Neural progenitor cell (in vitro differentiated cells): ENCODE results near the gene UHRF2. TPM values are rescaled to one million over a fixed set of nuclear protein-coding genes. Genes with fewer than 3 reads are reported as not detected.

Experiments
- DNase-seq: peaks from one replicate; pipeline ENCODE4 v3.0.0-alpha.2; 2016; ENCODE audit warnings: low spot score
- H2AFZ ChIP-seq: fragments of 200-600 bp; sonication (generic); replicated peaks from 2 replicates; pipeline ENCODE4 v1.6.1; 2016; ENCODE audit warnings: antibody characterized with exemption
- H3F3A ChIP-seq: fragments of 200-600 bp; sonication (generic); 2 replicates; pipeline ENCODE4 v1.6.1; 2016; ENCODE audit warnings: antibody characterized with exemption, low read depth
- H3K27ac ChIP-seq: fragments of 200-600 bp; sonication (generic); 2 replicates; pipeline ENCODE4 v1.5.1; 2016; ENCODE audit warnings: mild to moderate bottlenecking
- H3K27me3 ChIP-seq: fragments of 200-600 bp; sonication (generic); 2 replicates; pipeline ENCODE4 v1.6.1; 2016; ENCODE audit warnings: mild to moderate bottlenecking, moderate library complexity
- H3K36me3 ChIP-seq: fragments of 200-600 bp; sonication (generic); 2 replicates; pipeline ENCODE4 v1.5.1; 2016
- H3K4me1 ChIP-seq: fragments of 200-600 bp; sonication (generic); 2 replicates; pipeline ENCODE4 v1.6.1; 2016; ENCODE audit warnings: mixed run types
- H3K4me2 ChIP-seq: fragments of 200-600 bp; sonication (generic); 2 replicates; pipeline ENCODE4 v1.6.1; 2016
- H3K4me3 ChIP-seq: fragments of 200-600 bp; sonication (generic); 2 replicates; pipeline ENCODE4 v1.5.1; 2016
- H3K79me2 ChIP-seq: fragments of 200-600 bp; sonication (generic); 2 replicates; pipeline ENCODE4 v1.6.1; 2016; ENCODE audit warnings: low read depth
- H3K9ac ChIP-seq: fragments of 200-600 bp; sonication (generic); 2 replicates; pipeline ENCODE4 v1.6.1; 2016
- H3K9me3 ChIP-seq: fragments of 200-600 bp; sonication (generic); 2 replicates; pipeline ENCODE4 v1.5.1; 2016; ENCODE audit warnings: low read depth
- H4K20me1 ChIP-seq: fragments of 200-600 bp; sonication (generic); 2 replicates; pipeline ENCODE4 v1.6.1; 2016; ENCODE audit warnings: low read depth
- H3K27ac Mint-ChIP-seq: 3 replicates; pipeline ENCODE4 v1.8.0; 2021; ENCODE audit warnings: mixed read lengths
- H3K27me3 Mint-ChIP-seq: 2 replicates; pipeline ENCODE4 v1.8.0; 2022; ENCODE audit warnings: low read depth, mild to moderate bottlenecking, inconsistent platforms, moderate library complexity, mixed read lengths; ENCODE audit not compliant: insufficient read depth
- H3K36me3 Mint-ChIP-seq: 3 replicates; pipeline ENCODE4 v1.8.0; 2021; ENCODE audit warnings: mixed read lengths
- H3K4me1 Mint-ChIP-seq: 3 replicates; pipeline ENCODE4 v1.8.0; 2021; ENCODE audit warnings: mixed read lengths
- H3K4me3 Mint-ChIP-seq: 3 replicates; pipeline ENCODE4 v1.8.0; 2021; ENCODE audit warnings: mild to moderate bottlenecking, moderate library complexity, mixed read lengths
- H3K9me3 Mint-ChIP-seq: 3 replicates; pipeline ENCODE4 v1.8.0; 2020; ENCODE audit warnings: mixed read lengths
- CTCF ChIP-seq: fragments of 200-600 bp; sonication (generic); IDR thresholded peaks from 2 replicates; pipeline ENCODE4 v1.5.1; 2017; ENCODE audit warnings: antibody characterized with exemption, mild to moderate bottlenecking
- EZH2 ChIP-seq: fragments of 200-600 bp; sonication (generic); IDR thresholded peaks from 2 replicates; pipeline ENCODE4 v1.6.1; 2017; ENCODE audit warnings: antibody characterized with exemption, mild to moderate bottlenecking, moderate library complexity
- EZH2phosphoT487 ChIP-seq: fragments of 200-600 bp; sonication (generic); IDR thresholded peaks from 2 replicates; pipeline ENCODE4 v1.6.1; 2017; ENCODE audit warnings: antibody characterized with exemption
- total RNA-seq: library from RNA; depleted of rRNA; stranded (reverse); fragments of >200 nt; gene quantifications from 2 replicates; pipeline ENCODE4 v1.2.3, GENCODE V29; 2015; ENCODE audit warnings: low replicate concordance

Gene UHRF2
- total RNA-seq, 1 donor from 2014 or later = 114 TPM

- DNase-seq = no peak
- peaks cover 17% of the 10 kb centered on the region for H3K9me3 Mint-ChIP-seq
- no peak for TF ChIP-seq EZH2
- no peak for TF ChIP-seq EZH2phosphoT487
- TF ChIP-seq CTCF = no peak
- Histone ChIP-seq H3K27ac (no peak overlapping the region), H3K36me3 (no peaks in the 10 kb centered on the region), H3F3A (peaks cover 14% of the 10 kb centered on the region), H3K4me1 (peaks cover 28% of the 10 kb centered on the region), H3K9me3 (no peaks in the 10 kb centered on the region), H3K4me2 (peak overlapping the region; percentile 87), H3K9ac (no peak overlapping the region), H3K79me2 (peaks cover 71% of the 10 kb centered on the region), H3K27me3 (no peaks in the 10 kb centered on the region), H4K20me1 (peaks cover 66% of the 10 kb centered on the region), H3K4me3 (peak overlapping the region; percentile 99), H2AFZ (no peak overlapping the region)
- H3K27ac Mint-ChIP-seq = no peak overlapping the region
- H3K4me1 Mint-ChIP-seq = peaks cover 15% of the 10 kb centered on the region
- peak overlapping the region; percentile 91 for H3K4me3 Mint-ChIP-seq
- no peaks in the 10 kb centered on the region for H3K27me3 Mint-ChIP-seq
- H3K36me3 Mint-ChIP-seq = peaks cover 33% of the 10 kb centered on the region
These were observed 2.3 kb downstream of the UHRF2 start for GRCh38 chr9:6415266-6415665.

GRCh38 chr9:6417186-6417585 is 4.2 kb downstream of the UHRF2 start:
- Histone ChIP-seq H3F3A (peaks cover 6% of the 10 kb centered on the region), H3K36me3 (peaks cover 5% of the 10 kb centered on the region), H2AFZ (no peak overlapping the region), H3K79me2 (peaks cover 91% of the 10 kb centered on the region), H3K27ac (no peak overlapping the region), H3K9ac (no peak overlapping the region), H4K20me1 (peaks cover 85% of the 10 kb centered on the region), H3K4me1 (peaks cover 28% of the 10 kb centered on the region), H3K9me3 (no peaks in the 10 kb centered on the region), H3K4me2 (peak overlapping the region; percentile 48), H3K4me3 (no peak overlapping the region), H3K27me3 (no peaks in the 10 kb centered on the region)
- H3K4me3 Mint-ChIP-seq = no peak overlapping the region
- peaks cover 46% of the 10 kb centered on the region for H3K36me3 Mint-ChIP-seq
- no peak for DNase-seq
- peaks cover 17% of the 10 kb centered on the region for H3K9me3 Mint-ChIP-seq
- no peaks in the 10 kb centered on the region for H3K27me3 Mint-ChIP-seq
- peaks cover 15% of the 10 kb centered on the region for H3K4me1 Mint-ChIP-seq
- TF ChIP-seq EZH2phosphoT487 (no peak), CTCF (no peak), EZH2 (no peak)
- H3K27ac Mint-ChIP-seq = no peak overlapping the region

- no peak overlapping the region for H3K27ac ChIP-seq
- H4K20me1 ChIP-seq = peaks cover 98% of the 10 kb centered on the region
- peaks cover 100% of the 10 kb centered on the region for H3K79me2 ChIP-seq
- no peak overlapping the region for H2AFZ ChIP-seq
- H3K4me2 ChIP-seq = peak overlapping the region; percentile 48
- H3K4me1 ChIP-seq = peaks cover 28% of the 10 kb centered on the region
- no peaks in the 10 kb centered on the region for H3K27me3 Mint-ChIP-seq
- H3K4me1 Mint-ChIP-seq = peaks cover 15% of the 10 kb centered on the region
- H3K4me3 Mint-ChIP-seq = no peak overlapping the region
- H3K27me3 ChIP-seq = no peaks in the 10 kb centered on the region
- H3K27ac Mint-ChIP-seq = no peak overlapping the region
- H3F3A ChIP-seq = no peaks in the 10 kb centered on the region
- H3K9me3 Mint-ChIP-seq = peaks cover 17% of the 10 kb centered on the region
- peaks cover 50% of the 10 kb centered on the region for H3K36me3 Mint-ChIP-seq
- no peaks in the 10 kb centered on the region for H3K9me3 ChIP-seq
- no peak for DNase-seq
- H3K4me3 ChIP-seq = no peak overlapping the region
- TF ChIP-seq EZH2 (no peak), EZH2phosphoT487 (no peak), CTCF (no peak)
- no peak overlapping the region for H3K9ac ChIP-seq
- peaks cover 17% of the 10 kb centered on the region for H3K36me3 ChIP-seq
These were observed 5.8 kb downstream of the UHRF2 start for GRCh38 chr9:6418764-6419163.
